A673 (cell line): ENCODE results near the gene GLCE. TPM values are rescaled to one million over a fixed set of nuclear protein-coding genes. Genes with fewer than 3 reads are reported as not detected.
A peak's percentile ranks its signal among the peaks of the same experiment; 100 is the strongest.

Experiments used
- BruUV-seq: library from RNA; stranded (reverse); fragments of 400-500 nt; replicated peaks from 2 replicates; lab custom pipeline; 2021; lab: Mats Ljungman, UMichigan
- CTCF ChIA-PET: fragments of 300-600 bp; sonication (Branson Sonifier 250); formaldehyde crosslinking; loops from one replicate; lab custom pipeline; 2022; ENCODE audit warnings: antibody characterized with exemption; lab: Charles Lee
- POLR2A ChIA-PET: fragments of 300-600 bp; sonication (Branson Sonifier 250); formaldehyde crosslinking; loops from one replicate; lab custom pipeline; 2022; ENCODE audit warnings: antibody characterized with exemption; ENCODE audit not compliant: low non-redundant PET; lab: Charles Lee
- DNase-seq: peaks from one replicate; pipeline ENCODE4 v3.0.0-alpha.2; 2015; ENCODE audit warnings: low spot score
- H3K27ac ChIP-seq: fragments of 200-600 bp; sonication (generic); 2 replicates; pipeline ENCODE4 v1.5.1; 2016; ENCODE audit warnings: mixed run types, low read depth, mild to moderate bottlenecking, mixed read lengths, antibody characterized with exemption, low read length; ENCODE audit not compliant: poor library complexity, severe bottlenecking
- H3K27me3 ChIP-seq: fragments of 200-600 bp; sonication (generic); replicated peaks from 2 replicates; pipeline ENCODE4 v1.6.1; 2017; ENCODE audit warnings: mixed run types, low read depth, mild to moderate bottlenecking, mixed read lengths, antibody characterized with exemption, low read length; ENCODE audit not compliant: insufficient read depth, poor library complexity
- H3K36me3 ChIP-seq: fragments of 200-600 bp; sonication (generic); 2 replicates; pipeline ENCODE4 v1.6.1; 2016; ENCODE audit warnings: mixed run types, mild to moderate bottlenecking, mixed read lengths, antibody characterized with exemption, low read length; ENCODE audit not compliant: insufficient read depth, poor library complexity, severe bottlenecking
- H3K4me1 ChIP-seq: fragments of 200-600 bp; sonication (generic); 2 replicates; pipeline ENCODE4 v1.6.1; 2017; ENCODE audit warnings: mixed run types, mild to moderate bottlenecking, mixed read lengths, antibody characterized with exemption, low read length; ENCODE audit not compliant: insufficient read depth, poor library complexity, severe bottlenecking
- H3K4me3 ChIP-seq: fragments of 200-600 bp; sonication (generic); 2 replicates; pipeline ENCODE4 v1.5.1; 2016; ENCODE audit warnings: low read depth, mixed run types, mild to moderate bottlenecking, mixed read lengths, low read length; ENCODE audit not compliant: poor library complexity, severe bottlenecking
- H3K9me3 ChIP-seq: fragments of 200-600 bp; sonication (generic); 2 replicates; pipeline ENCODE4 v1.6.1; 2016; ENCODE audit warnings: mixed run types, low read depth, mild to moderate bottlenecking, mixed read lengths, antibody characterized with exemption, low read length; ENCODE audit not compliant: poor library complexity, severe bottlenecking
- CTCF ChIP-seq: fragments of 300-800, 200-600 bp; sonication (generic); conservative IDR thresholded peaks from 2 replicates; pipeline ENCODE4 v1.5.1; 2017; ENCODE audit warnings: low read depth, mild to moderate bottlenecking, antibody characterized with exemption, low read length, moderate library complexity, mixed read lengths
- EZH2 ChIP-seq: fragments of 200-600 bp; sonication (generic); IDR thresholded peaks from 2 replicates; pipeline ENCODE4 v1.6.1; 2017; ENCODE audit warnings: borderline replicate concordance, low read depth, mild to moderate bottlenecking, mixed read lengths, antibody characterized with exemption, low read length; ENCODE audit not compliant: poor library complexity, severe bottlenecking
- intact Hi-C: fragments of 100-400 bp; cut with micrococcal nuclease; formaldehyde crosslinking; loops from one replicate; pipeline ENCODE4 v1.10.0; 2022; ENCODE audit not compliant: unreplicated experiment
- total RNA-seq: library from RNA; stranded (reverse); gene quantifications from 2 replicates; pipeline ENCODE4 v1.2.3, GENCODE V29; 2021

GLCE gene
- total RNA-seq, 1 experiment from 2014 or later: 44.6 TPM

GRCh38 chr15:69225355-69226022 lies 65.1 kb downstream of the GLCE start:
- Histone ChIP-seq H3K9me3 (peaks cover 17% of the 10 kb centered on the region), H3K27me3 (no peaks in the 10 kb centered on the region), H3K4me1 (peaks cover 5% of the 10 kb centered on the region), H3K27ac (no peak overlapping the region), H3K36me3 (peaks cover 12% of the 10 kb centered on the region), H3K4me3 (no peak overlapping the region)
- peak; percentile 56; the same call in 1 of the 2 replicates for TF ChIP-seq CTCF
- TF ChIP-seq EZH2: no peak
- intact Hi-C loops: loop anchor here (1.0 kb wide), 1 partner anchor 166 kb away; no protein-coding TSS in a partner anchor
- no TSS peak for BruUV-seq
- ChIA-PET POLR2A (no interaction called here), CTCF (interaction anchor here (1.0 to 1.2 kb wide), 2 partner anchors 13 to 166 kb away, joined by 9 to 11 read pairs; no protein-coding TSS in a partner anchor)
- DNase-seq: peak; percentile 57

- peaks cover 12% of the 10 kb centered on the region for H3K36me3 ChIP-seq
- intact Hi-C loops: loop anchor here (1.0 kb wide), 1 partner anchor 167 kb away; no protein-coding TSS in a partner anchor
- peaks cover 5% of the 10 kb centered on the region for H3K4me1 ChIP-seq
- BruUV-seq: no TSS peak
- 0 out of 2 replicates have a peak, but pooled peaks have one; percentile 13 for TF ChIP-seq CTCF
- no peak for TF ChIP-seq EZH2
- no peaks in the 10 kb centered on the region for H3K27me3 ChIP-seq
- POLR2A ChIA-PET: no interaction called here
- H3K9me3 ChIP-seq: peaks cover 16% of the 10 kb centered on the region
- no peak for DNase-seq
- CTCF ChIA-PET: interaction anchor here (0.7 to 1.2 kb wide), 3 partner anchors 12 to 167 kb away, joined by 8 to 11 read pairs (median 9); no protein-coding TSS in a partner anchor
- no peak overlapping the region for H3K27ac ChIP-seq
- H3K4me3 ChIP-seq: no peak overlapping the region
Observed at GRCh38 chr15:69226023-69226355, 65.6 kb downstream of the GLCE start.

GRCh38 chr15:69232144-69232543 lies 71.7 kb downstream of the GLCE start:
- CTCF ChIA-PET: no interaction called here
- TF ChIP-seq EZH2: no peak
- no peak for TF ChIP-seq CTCF

More at GRCh38 chr15:69232144-69232543, 71.7 kb downstream of the GLCE start:
- Histone ChIP-seq H3K9me3 (no peaks in the 10 kb centered on the region), H3K36me3 (peaks cover 12% of the 10 kb centered on the region), H3K27me3 (no peaks in the 10 kb centered on the region), H3K4me1 (peaks cover 16% of the 10 kb centered on the region), H3K27ac (no peak overlapping the region), H3K4me3 (no peak overlapping the region)
- DNase-seq: peak; percentile 46
- BruUV-seq: no TSS peak
- POLR2A ChIA-PET: no interaction called here
- intact Hi-C loops: loop anchor here (2.0 kb wide), 1 partner anchor 31 kb away; no protein-coding TSS in a partner anchor
